NT2/D1 (cell line): ENCODE results near the gene SSR3.

Experiments used
- DNase-seq: peaks from one replicate; pipeline ENCODE4 v3.0.0-alpha.2; 2011; ENCODE audit warnings: low read depth, low spot score
- H3K27me3 ChIP-seq: 2 replicates; pipeline ENCODE4 v1.6.0; 2011; ENCODE audit warnings: mild to moderate bottlenecking; ENCODE audit not compliant: insufficient read length, insufficient read depth
- H3K36me3 ChIP-seq: 2 replicates; pipeline ENCODE4 v1.6.1; 2011; ENCODE audit warnings: mild to moderate bottlenecking, low read length, mixed read lengths; ENCODE audit not compliant: insufficient read depth, insufficient read length
- H3K4me1 ChIP-seq: 2 replicates; pipeline ENCODE4 v1.5.1; 2011; ENCODE audit not compliant: insufficient read depth, insufficient read length
- H3K4me3 ChIP-seq: 2 replicates; pipeline ENCODE4 v1.5.1; 2011; ENCODE audit warnings: low read depth; ENCODE audit not compliant: insufficient read length
- H3K9ac ChIP-seq: 2 replicates; pipeline ENCODE4 v1.6.0; 2011; ENCODE audit warnings: low read depth; ENCODE audit not compliant: insufficient read length
- H3K9me3 ChIP-seq: 2 replicates; pipeline ENCODE4 v1.5.1; 2011; ENCODE audit warnings: mild to moderate bottlenecking, low read length; ENCODE audit not compliant: insufficient read depth
- SUZ12 ChIP-seq: IDR thresholded peaks from 2 replicates; pipeline ENCODE4 v1.6.1; 2011; ENCODE audit not compliant: insufficient read length, insufficient read depth; ENCODE audit errors: extremely low read depth
- YY1 ChIP-seq: IDR thresholded peaks from 2 replicates; pipeline ENCODE4 v1.6.1; 2011; ENCODE audit not compliant: insufficient read length, insufficient read depth
- ZNF274 ChIP-seq: IDR thresholded peaks from 2 replicates; pipeline ENCODE4 v1.6.1; 2011; ENCODE audit warnings: mild to moderate bottlenecking, low read depth, low read length

The SSR3 gene

DNA sequence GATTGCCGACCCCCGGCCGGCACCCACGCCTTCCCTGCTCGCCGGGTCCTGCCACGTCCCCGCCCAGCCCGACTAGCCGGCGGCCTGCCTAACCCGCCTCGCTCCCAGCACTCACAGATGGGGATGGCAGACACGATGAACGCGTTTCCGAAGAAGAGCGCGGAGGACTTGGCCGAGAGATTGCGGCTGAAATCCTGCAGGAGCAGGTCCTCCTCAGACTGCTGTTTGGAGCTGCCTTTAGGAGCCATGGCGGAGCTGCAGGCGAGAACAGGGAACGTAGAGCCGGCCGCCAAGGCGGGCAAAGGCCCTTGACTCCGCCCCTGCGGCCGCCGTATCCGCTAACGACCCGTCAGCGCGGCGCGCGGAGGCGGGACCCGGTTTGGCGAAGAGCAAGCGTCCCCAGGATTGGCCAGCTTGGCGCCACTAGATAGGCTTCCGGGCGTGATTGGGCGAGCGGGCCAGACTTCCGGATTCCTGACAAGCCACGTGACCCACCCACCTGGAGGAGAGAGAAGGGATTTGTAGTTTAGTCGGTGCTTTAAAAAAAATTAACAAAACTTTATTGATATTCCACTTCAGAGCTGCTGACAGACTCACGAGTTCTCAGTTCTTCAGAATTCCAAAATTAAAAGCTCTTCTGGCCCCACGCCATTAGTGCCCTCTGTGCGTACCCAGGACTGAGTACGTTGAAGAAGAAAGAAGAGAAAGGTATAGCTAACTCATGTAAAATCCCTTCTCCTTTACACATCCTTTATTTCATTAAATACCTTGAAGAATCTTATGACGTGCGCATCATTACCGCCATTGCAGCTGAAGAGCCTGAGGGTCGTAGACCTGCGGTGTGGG, at the start of gene SSR3:
SSR3 (minus strand) TSS at position 276 of the 846 bp plus-strand sequence; CDS start at position 248, 28 bp downstream.
- peaks cover 41% of the 10 kb centered on the region for H3K36me3 ChIP-seq
- no peaks in the 10 kb centered on the region for H3K4me1 ChIP-seq
- peak; percentile 99 for DNase-seq
- no peaks in the 10 kb centered on the region for H3K9me3 ChIP-seq
- H3K27me3 ChIP-seq: no peaks in the 10 kb centered on the region
- TF ChIP-seq ZNF274 (no peak), YY1 (peak; percentile 8)
- peak within 1 kb of the TSS; percentile 100 for H3K9ac ChIP-seq
- H3K4me3 ChIP-seq: peak within 1 kb of the TSS; percentile 96

DNA sequence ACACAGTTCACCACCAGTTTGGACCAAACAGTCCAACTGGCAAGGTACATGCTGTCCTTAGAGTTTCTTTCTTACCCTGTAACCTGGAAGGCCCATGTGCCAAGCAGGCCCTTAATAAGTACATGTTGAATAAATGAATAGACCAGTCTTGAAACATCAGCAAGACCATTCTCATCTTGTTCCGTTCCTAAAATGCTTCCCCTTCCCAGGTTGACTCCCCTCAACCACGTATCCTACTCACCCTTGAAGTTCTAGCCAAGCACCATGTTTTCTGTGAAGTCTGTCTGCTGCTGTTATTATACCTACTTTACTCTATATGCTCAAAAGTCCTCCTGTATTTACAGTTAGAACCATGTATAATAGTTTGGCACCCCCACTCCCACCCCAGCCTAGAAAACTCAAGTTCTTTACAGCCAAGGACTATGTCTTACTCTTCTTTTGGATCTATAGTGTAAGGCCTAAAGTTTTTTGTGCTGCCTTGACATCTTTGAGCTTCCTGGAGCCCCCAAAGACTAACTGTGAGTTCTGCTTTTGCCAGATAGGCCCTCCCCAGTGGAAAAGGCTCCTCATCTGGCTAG, 49.2 kb upstream of the SSR3 start:
- peaks cover 3% of the 10 kb centered on the region for H3K4me1 ChIP-seq
- H3K36me3 ChIP-seq: no peaks in the 10 kb centered on the region
- H3K9ac ChIP-seq: no peak overlapping the region
- DNase-seq: no peak
- no peaks in the 10 kb centered on the region for H3K27me3 ChIP-seq
- no peak overlapping the region for H3K4me3 ChIP-seq
- no peaks in the 10 kb centered on the region for H3K9me3 ChIP-seq
- TF ChIP-seq SUZ12 (no peak), ZNF274 (no peak), YY1 (no peak)

- no peaks in the 10 kb centered on the region for H3K36me3 ChIP-seq
- H3K27me3 ChIP-seq: no peaks in the 10 kb centered on the region
- no peak for TF ChIP-seq SUZ12
- no peak for TF ChIP-seq YY1
- TF ChIP-seq ZNF274: no peak
- no peaks in the 10 kb centered on the region for H3K9me3 ChIP-seq
- no peak overlapping the region for H3K4me3 ChIP-seq
- no peak overlapping the region for H3K9ac ChIP-seq
- H3K4me1 ChIP-seq: peaks cover 3% of the 10 kb centered on the region
- no peak for DNase-seq
These were observed 48.6 kb upstream of the SSR3 start for GRCh38 chr3:156603379-156604017.

DNA sequence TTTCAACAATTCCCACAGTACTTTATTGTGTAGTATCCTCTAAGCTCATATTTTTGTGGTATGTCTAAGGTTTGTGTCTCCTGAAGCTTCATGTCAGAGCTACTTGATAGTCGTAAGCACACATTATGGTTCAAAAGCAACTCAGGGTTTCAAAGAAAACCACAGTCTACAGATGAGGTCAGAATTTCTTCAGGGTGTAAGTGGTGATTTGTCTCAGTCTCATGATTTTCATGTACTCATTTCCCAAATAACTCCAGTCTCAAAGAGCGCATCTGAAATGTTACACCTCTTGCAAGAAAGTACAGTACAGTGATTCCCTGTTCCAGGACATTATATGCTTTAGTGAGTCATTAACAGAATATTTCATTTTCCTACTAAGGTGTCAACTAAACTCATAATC, 47.5 kb upstream of the SSR3 start:
- Histone ChIP-seq H3K9me3 (no peaks in the 10 kb centered on the region), H3K4me1 (peaks cover 3% of the 10 kb centered on the region), H3K27me3 (no peaks in the 10 kb centered on the region), H3K36me3 (no peaks in the 10 kb centered on the region), H3K9ac (no peak overlapping the region), H3K4me3 (no peak overlapping the region)
- DNase-seq: no peak
- TF ChIP-seq SUZ12: no peak
- TF ChIP-seq YY1: no peak
- no peak for TF ChIP-seq ZNF274

GRCh38 chr3:156601497-156601896, 46.6 kb upstream of the SSR3 start:
- Histone ChIP-seq H3K9ac (no peak overlapping the region), H3K27me3 (no peaks in the 10 kb centered on the region), H3K4me1 (peaks cover 3% of the 10 kb centered on the region), H3K36me3 (no peaks in the 10 kb centered on the region), H3K4me3 (no peak overlapping the region), H3K9me3 (no peaks in the 10 kb centered on the region)
- no peak for TF ChIP-seq YY1
- no peak for DNase-seq

GRCh38 chr3:156600834-156601233, 45.9 kb upstream of the SSR3 start:
- Histone ChIP-seq H3K27me3 (no peaks in the 10 kb centered on the region), H3K9ac (no peak overlapping the region), H3K9me3 (no peaks in the 10 kb centered on the region), H3K36me3 (no peaks in the 10 kb centered on the region), H3K4me1 (peaks cover 3% of the 10 kb centered on the region), H3K4me3 (no peak overlapping the region)
- TF ChIP-seq ZNF274: no peak
- TF ChIP-seq YY1: no peak
- TF ChIP-seq SUZ12: no peak
- DNase-seq: no peak

DNA sequence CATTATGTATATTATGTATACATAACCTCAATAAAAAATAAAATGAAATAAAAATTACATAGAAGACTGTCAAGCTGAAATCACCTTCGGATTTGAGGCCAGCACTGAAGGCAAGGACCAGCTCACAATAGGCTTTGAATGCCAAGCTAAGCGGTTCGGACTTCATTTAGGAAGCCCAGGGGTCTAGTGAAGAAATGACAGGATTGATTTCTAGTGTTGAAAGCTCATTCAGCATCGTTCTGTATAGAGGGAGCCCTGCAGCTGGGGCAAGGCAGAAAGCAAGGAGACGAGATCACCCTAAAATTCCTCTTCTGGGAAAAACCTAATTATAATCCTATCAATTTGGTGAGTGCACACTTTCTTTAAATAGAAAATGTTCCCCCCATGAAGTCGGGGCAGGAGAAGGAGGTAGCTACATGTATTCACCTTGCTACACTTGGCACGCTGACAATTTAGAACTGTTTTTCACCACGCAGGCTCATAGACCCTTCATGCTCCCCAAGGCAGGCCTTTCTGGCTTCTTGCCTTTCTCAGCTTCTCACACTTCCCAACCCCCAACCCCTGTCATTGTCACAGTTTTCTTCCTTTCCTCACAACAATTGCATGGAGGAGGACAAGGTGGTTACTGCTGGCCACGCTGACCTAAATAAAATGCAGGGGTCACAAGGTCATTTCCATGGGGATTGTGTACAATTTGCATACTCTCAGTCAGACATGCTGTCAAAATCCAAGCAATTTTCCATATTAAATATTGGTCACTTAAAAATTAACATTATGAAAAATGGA, 44.4 kb upstream of the SSR3 start:
- H3K9me3 ChIP-seq: no peaks in the 10 kb centered on the region
- no peaks in the 10 kb centered on the region for H3K36me3 ChIP-seq
- H3K4me3 ChIP-seq: no peak overlapping the region
- no peaks in the 10 kb centered on the region for H3K4me1 ChIP-seq
- no peaks in the 10 kb centered on the region for H3K27me3 ChIP-seq
- no peak overlapping the region for H3K9ac ChIP-seq
- TF ChIP-seq ZNF274 (no peak), YY1 (no peak)
- DNase-seq: no peak
